Muscle layer of colon (tissue), 2 donors: ENCODE results near the gene PSME1.

Experiments used
- H3K27ac ChIP-seq: one replicate; pipeline ENCODE4 v1.7.0; 2013; ENCODE audit warnings: low read depth, mild to moderate bottlenecking, low read length, moderate library complexity
- H3K27me3 ChIP-seq, 2 donors: one replicate each; pipeline ENCODE4 v1.7.0; 2013; ENCODE audit warnings: low read length in 2 of 2, mild to moderate bottlenecking in 2 of 2; ENCODE audit not compliant: insufficient read depth in 2 of 2, control insufficient read depth in 1 of 2
- H3K36me3 ChIP-seq: one replicate; pipeline ENCODE4 v1.7.0; 2013; ENCODE audit warnings: mild to moderate bottlenecking, low read length; ENCODE audit not compliant: insufficient read depth
- H3K4me1 ChIP-seq: one replicate; pipeline ENCODE4 v1.7.0; 2013; ENCODE audit warnings: mild to moderate bottlenecking, low read length; ENCODE audit not compliant: insufficient read depth
- H3K4me3 ChIP-seq, 2 donors: one replicate each; pipeline ENCODE4 v1.7.0; 2013; ENCODE audit warnings: low read length in 2 of 2, low read depth in 1 of 2, mild to moderate bottlenecking in 1 of 2, moderate library complexity in 1 of 2
- H3K9ac ChIP-seq: one replicate; pipeline ENCODE4 v1.7.0; 2013; ENCODE audit warnings: low read length
- H3K9me3 ChIP-seq: one replicate; pipeline ENCODE4 v1.7.0; 2013; ENCODE audit warnings: mild to moderate bottlenecking, low read length
- donor health status: abdominal sarcoma.
- donor health status: Adenocarcinoma of cecum.

PSME1 gene

GRCh38 chr14:24172261-24172860 lies 36.4 kb downstream of the PSME1 start:
- Histone ChIP-seq H3K27ac (peak overlapping the region; percentile 34), H3K4me3 (peak overlapping the region; percentile 21 to 64)

DNA sequence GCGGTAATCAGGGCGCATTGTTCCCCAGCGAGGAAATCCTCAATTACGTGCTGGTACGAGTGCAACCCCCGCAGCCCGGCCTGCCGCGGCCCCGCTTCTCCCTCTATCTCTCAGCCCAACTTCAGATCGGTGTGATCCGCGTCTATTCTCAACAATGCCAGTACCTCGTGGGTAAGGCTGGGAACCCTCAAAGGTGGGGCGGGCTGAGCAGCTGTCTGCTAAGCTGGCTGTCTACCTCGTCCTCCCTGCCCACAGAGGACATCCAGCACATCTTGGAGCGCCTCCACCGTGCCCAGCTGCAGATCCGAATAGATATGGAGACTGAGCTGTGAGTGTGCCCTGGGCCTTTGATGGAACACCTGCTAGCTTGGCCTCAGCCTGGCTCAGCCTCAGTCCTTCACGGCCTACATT lies 36.9 kb downstream of the PSME1 start:
- Histone ChIP-seq H3K4me1 (no peaks in the 10 kb centered on the region), H3K27ac (peak overlapping the region; percentile 34), H3K9me3 (no peaks in the 10 kb centered on the region), H3K9ac (no peak overlapping the region), H3K4me3 (no peak overlapping the region), H3K36me3 (peaks cover 13% of the 10 kb centered on the region), H3K27me3 (no peaks in the 10 kb centered on the region)

More at GRCh38 chr14:24172261-24172860, 36.4 kb downstream of the PSME1 start:
- peaks cover 10% of the 10 kb centered on the region for H3K36me3 ChIP-seq
- no peak overlapping the region for H3K9ac ChIP-seq
- H3K27me3 ChIP-seq, result no peaks in the 10 kb centered on the region
- no peaks in the 10 kb centered on the region for H3K4me1 ChIP-seq
- no peaks in the 10 kb centered on the region for H3K9me3 ChIP-seq

DNA sequence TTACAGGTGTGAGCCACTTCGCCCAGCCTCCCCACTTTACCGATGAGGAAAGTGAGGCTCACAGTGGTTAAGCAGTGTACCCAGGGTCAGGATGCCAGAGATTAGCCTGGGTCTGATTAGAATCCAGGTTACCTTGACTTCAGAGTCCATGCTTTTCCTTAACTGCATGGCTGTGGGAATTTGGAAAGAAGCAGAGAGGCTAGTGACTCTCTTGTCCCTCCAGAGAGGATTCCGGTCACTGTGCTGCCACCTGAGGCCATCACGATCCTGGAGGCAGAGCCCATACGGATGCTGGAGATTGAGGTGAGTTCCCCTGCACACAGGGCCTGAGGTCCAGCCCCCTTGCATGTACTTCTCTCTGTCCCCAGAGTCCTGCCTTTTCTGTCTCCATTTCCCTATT lies 40.6 kb downstream of the PSME1 start:
- Histone ChIP-seq H3K9me3 (no peaks in the 10 kb centered on the region), H3K4me1 (peaks cover 11% of the 10 kb centered on the region), H3K27me3 (no peaks in the 10 kb centered on the region), H3K9ac (no peak overlapping the region), H3K4me3 (no peak overlapping the region), H3K36me3 (peaks cover 37% of the 10 kb centered on the region), H3K27ac (no peak overlapping the region)

- no peak overlapping the region for H3K4me3 ChIP-seq
- no peaks in the 10 kb centered on the region for H3K27me3 ChIP-seq
- H3K27ac ChIP-seq, result no peak overlapping the region
- H3K9ac ChIP-seq, result no peak overlapping the region
- H3K9me3 ChIP-seq, result no peaks in the 10 kb centered on the region
- peaks cover 11% of the 10 kb centered on the region for H3K4me1 ChIP-seq
- peaks cover 42% of the 10 kb centered on the region for H3K36me3 ChIP-seq
These were observed 41.2 kb downstream of the PSME1 start for GRCh38 chr14:24177041-24177825.

DNA sequence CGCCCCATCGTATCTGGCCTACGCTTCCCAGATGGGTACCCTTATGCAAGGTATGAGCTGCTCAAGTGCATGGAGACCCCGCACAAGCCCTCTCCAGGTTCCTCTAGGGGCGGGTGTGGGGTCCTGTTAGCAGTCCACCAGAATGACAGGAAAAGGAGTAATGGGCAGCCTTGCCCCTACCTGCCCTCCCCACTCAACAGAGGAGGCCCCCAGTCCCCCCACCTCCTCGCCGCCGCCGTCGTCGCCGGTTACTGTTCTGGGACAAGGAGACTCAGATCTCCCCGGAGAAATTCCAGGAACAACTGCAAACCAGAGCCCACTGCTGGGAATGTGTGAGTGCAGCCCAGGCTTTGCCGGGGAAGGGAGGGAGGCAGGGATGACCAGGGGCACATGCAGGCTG lies 41.9 kb downstream of the PSME1 start:
- H3K4me3 ChIP-seq, result no peak overlapping the region
- H3K9ac ChIP-seq, result no peak overlapping the region
- no peaks in the 10 kb centered on the region for H3K9me3 ChIP-seq
- H3K27me3 ChIP-seq, result no peaks in the 10 kb centered on the region
- peaks cover 11% of the 10 kb centered on the region for H3K4me1 ChIP-seq
- no peak overlapping the region for H3K27ac ChIP-seq
- peaks cover 48% of the 10 kb centered on the region for H3K36me3 ChIP-seq

DNA sequence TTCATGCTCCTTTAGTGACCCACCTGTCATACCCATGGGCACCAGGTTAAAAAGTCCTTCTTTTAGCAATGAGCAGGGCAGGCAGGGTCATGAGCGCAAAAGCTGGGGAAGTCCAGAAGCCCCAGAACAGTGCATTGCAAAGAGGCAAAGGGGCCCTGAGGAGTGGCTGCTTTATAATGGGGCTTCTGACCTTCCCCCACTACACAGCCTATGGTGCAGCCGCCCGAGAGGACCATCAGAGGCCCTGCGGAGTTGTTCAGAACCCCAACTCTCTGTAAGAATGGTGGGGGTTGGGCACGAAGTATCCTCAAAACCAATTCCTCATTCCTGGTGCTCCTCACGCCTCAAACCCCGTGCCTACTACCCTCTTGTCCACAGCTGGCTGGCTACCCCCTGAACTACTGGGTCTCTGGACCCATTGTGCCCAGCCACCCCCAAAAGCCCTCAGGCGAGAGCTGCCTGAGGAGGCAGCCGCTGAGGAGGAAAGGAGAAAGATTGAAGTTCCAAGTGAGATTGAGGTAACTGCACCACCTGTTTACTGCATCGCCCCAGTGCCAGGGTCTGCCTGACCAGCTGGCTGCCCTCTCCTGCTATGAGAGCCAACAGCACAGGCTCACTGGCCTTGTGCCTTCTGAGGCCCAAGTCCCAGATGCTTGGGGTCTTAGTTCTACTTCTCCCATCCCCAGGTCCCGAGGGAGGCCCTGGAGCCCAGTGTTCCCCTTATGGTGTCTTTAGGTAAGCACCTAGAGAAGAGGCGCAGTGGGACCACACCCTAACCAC lies 42.6 kb downstream of the PSME1 start:
- no peak overlapping the region for H3K4me3 ChIP-seq
- no peak overlapping the region for H3K27ac ChIP-seq
- H3K9ac ChIP-seq, result no peak overlapping the region
- H3K36me3 ChIP-seq, result peaks cover 54% of the 10 kb centered on the region
- H3K9me3 ChIP-seq, result no peaks in the 10 kb centered on the region
- H3K27me3 ChIP-seq, result no peaks in the 10 kb centered on the region
- H3K4me1 ChIP-seq, result peaks cover 11% of the 10 kb centered on the region

- H3K9me3 ChIP-seq, result no peaks in the 10 kb centered on the region
- H3K27me3 ChIP-seq, result no peaks in the 10 kb centered on the region
- H3K27ac ChIP-seq, result peak overlapping the region; percentile 66
- peaks cover 62% of the 10 kb centered on the region for H3K36me3 ChIP-seq
- H3K4me3 ChIP-seq, result no peak overlapping the region
- no peak overlapping the region for H3K9ac ChIP-seq
- peaks cover 11% of the 10 kb centered on the region for H3K4me1 ChIP-seq
These were observed 43.4 kb downstream of the PSME1 start for GRCh38 chr14:24179294-24179960.

- H3K27ac ChIP-seq, result peak overlapping the region; percentile 66
- no peaks in the 10 kb centered on the region for H3K27me3 ChIP-seq
- no peak overlapping the region for H3K4me3 ChIP-seq
- H3K9me3 ChIP-seq, result no peaks in the 10 kb centered on the region
- H3K36me3 ChIP-seq, result peaks cover 69% of the 10 kb centered on the region
- H3K4me1 ChIP-seq, result peaks cover 11% of the 10 kb centered on the region
- H3K9ac ChIP-seq, result no peak overlapping the region
These were observed 44.2 kb downstream of the PSME1 start for GRCh38 chr14:24179961-24180796.

- Histone ChIP-seq H3K27me3 (no peaks in the 10 kb centered on the region), H3K9ac (no peak overlapping the region), H3K27ac (no peak overlapping the region), H3K36me3 (peaks cover 81% of the 10 kb centered on the region), H3K9me3 (no peaks in the 10 kb centered on the region), H3K4me3 (no peak overlapping the region), H3K4me1 (peaks cover 11% of the 10 kb centered on the region)
These were observed 45.5 kb downstream of the PSME1 start for GRCh38 chr14:24181371-24182077.

DNA sequence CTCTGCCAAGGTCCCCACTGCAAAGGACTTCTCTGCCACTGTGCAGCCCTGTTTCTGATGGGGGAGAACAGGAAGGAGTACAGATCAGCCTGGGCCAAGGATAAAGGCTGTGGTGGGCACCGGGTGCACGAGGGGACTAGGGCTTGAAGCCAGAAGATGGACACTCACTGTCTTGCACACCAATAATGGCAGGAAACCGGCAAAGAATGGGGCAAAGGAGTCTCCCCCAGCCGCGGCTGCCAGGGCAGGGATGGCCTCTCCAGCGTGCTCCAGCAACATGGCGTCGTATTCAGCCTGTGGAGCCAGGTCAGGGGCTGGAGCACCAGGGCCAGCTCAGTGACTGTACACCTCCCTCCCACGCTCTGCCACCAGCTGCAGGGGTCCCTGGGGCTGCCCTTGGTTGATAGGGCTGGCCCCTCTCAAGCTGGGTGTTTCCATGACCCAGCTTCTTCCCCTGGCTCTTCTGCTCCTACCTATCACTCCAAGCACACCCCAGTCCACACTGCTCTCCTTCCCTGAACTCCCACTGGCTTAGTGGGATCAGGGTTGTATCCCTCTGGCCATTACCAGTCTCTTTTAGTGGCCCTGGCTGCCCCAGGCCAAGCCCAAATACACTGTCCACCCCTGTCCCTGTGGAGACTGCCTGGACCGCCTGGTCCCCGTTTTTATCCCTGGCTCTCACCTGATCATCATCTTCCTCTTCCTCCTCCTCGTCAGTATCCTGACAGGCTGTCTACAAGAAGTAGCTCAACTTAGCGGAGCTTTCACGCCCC lies 46.3 kb downstream of the PSME1 start:
- Histone ChIP-seq H3K36me3 (peaks cover 79% of the 10 kb centered on the region), H3K27ac (no peak overlapping the region), H3K27me3 (no peaks in the 10 kb centered on the region), H3K9ac (no peak overlapping the region), H3K4me1 (peaks cover 16% of the 10 kb centered on the region), H3K9me3 (no peaks in the 10 kb centered on the region), H3K4me3 (no peak overlapping the region)
